PFSK-1 (cell line): ENCODE data around the gene PAGE2B.

Experiments used
- POLR2AphosphoS5 ChIP-seq: IDR thresholded peaks from 2 replicates; pipeline ENCODE4 v1.6.1; 2012; ENCODE audit warnings: low read depth, mild to moderate bottlenecking, control low read depth, low read length, moderate library complexity
- TAF1 ChIP-seq: IDR thresholded peaks from 2 replicates; pipeline ENCODE4 v1.6.1; 2012; ENCODE audit warnings: low read length, control low read depth, borderline replicate concordance; ENCODE audit not compliant: insufficient read depth
- TF ChIP-seq, protein P1 (sequence below), 2 experiments: IDR thresholded peaks; 2 replicates each; pipeline versions ENCODE4 v1.6.1 to v1.8.0; 2011 to 2012; ENCODE audit warnings: low read depth in 2 of 2, low read length in 2 of 2, control low read depth in 1 of 2, inconsistent platforms in 1 of 2, mild to moderate bottlenecking in 1 of 2, moderate library complexity in 1 of 2; ENCODE audit not compliant: insufficient read depth in 1 of 2

DNA sequence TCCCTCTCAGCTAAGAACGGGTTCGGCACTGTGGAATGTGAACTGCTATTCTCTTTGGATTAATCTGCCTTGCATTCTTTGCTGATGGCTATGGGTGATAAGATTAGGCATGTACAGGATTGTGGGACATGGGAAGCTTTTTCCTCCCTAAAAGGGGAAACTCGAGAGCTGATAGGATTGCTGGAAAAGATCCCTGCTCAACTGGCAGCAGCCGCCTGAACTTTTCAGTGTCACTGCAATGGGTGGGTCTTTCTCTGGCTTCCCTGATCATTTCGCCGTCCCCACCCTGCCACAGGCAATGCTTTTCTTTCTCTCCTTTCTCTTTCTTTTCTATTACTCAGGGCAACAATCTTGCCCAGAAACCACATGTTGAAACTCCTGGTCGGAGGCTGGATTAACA is 34.5 kb downstream of the PAGE2B start:
- TF ChIP-seq TAF1 (no peak), POLR2AphosphoS5 (no peak)
- TF ChIP-seq, protein P1, sequence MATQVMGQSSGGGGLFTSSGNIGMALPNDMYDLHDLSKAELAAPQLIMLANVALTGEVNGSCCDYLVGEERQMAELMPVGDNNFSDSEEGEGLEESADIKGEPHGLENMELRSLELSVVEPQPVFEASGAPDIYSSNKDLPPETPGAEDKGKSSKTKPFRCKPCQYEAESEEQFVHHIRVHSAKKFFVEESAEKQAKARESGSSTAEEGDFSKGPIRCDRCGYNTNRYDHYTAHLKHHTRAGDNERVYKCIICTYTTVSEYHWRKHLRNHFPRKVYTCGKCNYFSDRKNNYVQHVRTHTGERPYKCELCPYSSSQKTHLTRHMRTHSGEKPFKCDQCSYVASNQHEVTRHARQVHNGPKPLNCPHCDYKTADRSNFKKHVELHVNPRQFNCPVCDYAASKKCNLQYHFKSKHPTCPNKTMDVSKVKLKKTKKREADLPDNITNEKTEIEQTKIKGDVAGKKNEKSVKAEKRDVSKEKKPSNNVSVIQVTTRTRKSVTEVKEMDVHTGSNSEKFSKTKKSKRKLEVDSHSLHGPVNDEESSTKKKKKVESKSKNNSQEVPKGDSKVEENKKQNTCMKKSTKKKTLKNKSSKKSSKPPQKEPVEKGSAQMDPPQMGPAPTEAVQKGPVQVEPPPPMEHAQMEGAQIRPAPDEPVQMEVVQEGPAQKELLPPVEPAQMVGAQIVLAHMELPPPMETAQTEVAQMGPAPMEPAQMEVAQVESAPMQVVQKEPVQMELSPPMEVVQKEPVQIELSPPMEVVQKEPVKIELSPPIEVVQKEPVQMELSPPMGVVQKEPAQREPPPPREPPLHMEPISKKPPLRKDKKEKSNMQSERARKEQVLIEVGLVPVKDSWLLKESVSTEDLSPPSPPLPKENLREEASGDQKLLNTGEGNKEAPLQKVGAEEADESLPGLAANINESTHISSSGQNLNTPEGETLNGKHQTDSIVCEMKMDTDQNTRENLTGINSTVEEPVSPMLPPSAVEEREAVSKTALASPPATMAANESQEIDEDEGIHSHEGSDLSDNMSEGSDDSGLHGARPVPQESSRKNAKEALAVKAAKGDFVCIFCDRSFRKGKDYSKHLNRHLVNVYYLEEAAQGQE (IDR thresholded peaks at IDR 0.05; ENCODE audit: insufficient read depth in 1 of 2, low read depth in 2 of 2, low read length in 2 of 2), result no peak
